ENCODE measurements around the gene TUBA1C.

Gene TUBA1C

GRCh38 chr12:49322367-49322707, 57.5 kb downstream of the TUBA1C start (continued):
- TF ChIP-seq ZNF639 (tag by site-specific recombination; IDR thresholded peaks at IDR 0.05) (0 out of 2 replicates have a peak, but pooled peaks have one; percentile 63), SALL2 (tag by site-specific recombination; IDR thresholded peaks at IDR 0.05; ENCODE audit: borderline replicate concordance) (no peak), ZFHX2 (tag by site-specific recombination; conservative IDR thresholded peaks at IDR 0.05) (no peak), ZNF366 (tag by site-specific recombination; conservative IDR thresholded peaks at IDR 0.05) (no peak), EGR2 (tag by site-specific recombination; IDR thresholded peaks at IDR 0.05; ENCODE audit: low read depth) (no peak), ZNF274 (IDR thresholded peaks at IDR 0.05; ENCODE audit: low read length) (no peak), ZNF274 (tag by site-specific recombination; IDR thresholded peaks at IDR 0.05; ENCODE audit: borderline replicate concordance) (no peak)

- Histone ChIP-seq H3K36me3 (ENCODE audit: control insufficient read depth in 2 of 2, insufficient read depth in 1 of 2, low read length in 2 of 2) (peaks cover 24 to 39% of the 10 kb centered on the region in 2 experiments), H3K27ac (ENCODE audit: extremely low read depth, low read depth, low read length) (peak within 1 kb of the TSS; percentile 46), H3K9me3 (ENCODE audit: control insufficient read depth, insufficient read depth, low read depth, low read length) (no peaks in the 10 kb centered on the region), H3K4me3 (ENCODE audit: low read depth, low read length) (peak within 1 kb of the TSS; percentile 73), H3K4me1 (ENCODE audit: control insufficient read depth, insufficient read depth, low read length) (0 out of 2 replicates have a peak, but pooled peaks cover 4% of the 10 kb centered on the region)
- CTCF ChIA-PET, result interaction anchor here (0.6 to 4.4 kb wide), 14 partner anchors 9 to 850 kb away, joined by 3 to 43 read pairs (median 6); partner anchors contain the start of genes DNAJC22 and PRPH
- POLR2A ChIA-PET, result interaction anchor here (0.6 to 4.0 kb wide), 30 partner anchors 12 to 470 kb away, joined by 3 to 94 read pairs (median 4); partner anchors contain the start of genes C1QL4, DNAJC22, PRPH and SPATS2
- TF ChIP-seq ZNF600 (tag by site-specific recombination; IDR thresholded peaks at IDR 0.05), result peak; percentile 17; the same call in 1 of the 2 replicates
- TF ChIP-seq ZNF423 (tag by site-specific recombination; IDR thresholded peaks at IDR 0.05), result no peak
- TF ChIP-seq ZNF184 (tag by site-specific recombination; IDR thresholded peaks at IDR 0.05), result no peak
- TF ChIP-seq ZBTB48 (tag by site-specific recombination; IDR thresholded peaks at IDR 0.05), result peak; percentile 62
- no peak for TF ChIP-seq ZNF596 (tag by site-specific recombination; IDR thresholded peaks at IDR 0.05)
- TF ChIP-seq ZNF518A (tag by site-specific recombination; conservative IDR thresholded peaks at IDR 0.05; ENCODE audit: low read depth), result 0 out of 2 replicates have a peak, but pooled peaks have one; percentile 6
- no peak for TF ChIP-seq ZNF248 (tag by site-specific recombination; IDR thresholded peaks at IDR 0.05)
- TF ChIP-seq ZNF148 (tag by site-specific recombination; IDR thresholded peaks at IDR 0.05; ENCODE audit: borderline replicate concordance), result no peak
- TF ChIP-seq ZNF266 (tag by site-specific recombination; IDR thresholded peaks at IDR 0.05; ENCODE audit: low read depth), result no peak
- peak; percentile 84 for TF ChIP-seq KLF7 (tag by site-specific recombination; IDR thresholded peaks at IDR 0.05; ENCODE audit: borderline replicate concordance)
- TF ChIP-seq ZNF530 (tag by site-specific recombination; IDR thresholded peaks at IDR 0.05; ENCODE audit: low read depth), result no peak
- TF ChIP-seq ZNF548 (tag by site-specific recombination; IDR thresholded peaks at IDR 0.05), result no peak
- TF ChIP-seq OSR2 (tag by site-specific recombination; IDR thresholded peaks at IDR 0.05), result no peak
- no peak for TF ChIP-seq ZFP37 (tag by site-specific recombination; IDR thresholded peaks at IDR 0.05)
- no peak for TF ChIP-seq OVOL3 (tag by site-specific recombination; IDR thresholded peaks at IDR 0.05)
- 0 out of 2 replicates have a peak, but pooled peaks have one; percentile 8 for TF ChIP-seq ZEB2 (tag by site-specific recombination; IDR thresholded peaks at IDR 0.05)
- TF ChIP-seq PRDM4 (tag by site-specific recombination; IDR thresholded peaks at IDR 0.05), result no peak
- TF ChIP-seq ZNF571 (tag by site-specific recombination; IDR thresholded peaks at IDR 0.05), result no peak
Measured at GRCh38 chr12:49322708-49323523, 58.0 kb downstream of the TUBA1C start, which contains the start of gene TROAP. TROAP (plus strand) TSS chr12:49323255; CDS start chr12:49323609, 354 bp downstream.
